H9 (cell line): ENCODE data around the gene WDR87. TPM values are rescaled to one million over a fixed set of nuclear protein-coding genes. Genes with fewer than 3 reads are reported as not detected.

ENCODE experiments used
- DNase-seq: peaks from one replicate; pipeline ENCODE4 v3.0.0-alpha.2; 2017
- H2AFZ ChIP-seq: one replicate; pipeline ENCODE4 v1.6.1; 2013; ENCODE audit warnings: mild to moderate bottlenecking, low read length, control low read depth, moderate library complexity
- H2AK5ac ChIP-seq: 2 replicates; pipeline ENCODE4 v1.6.1; 2013; ENCODE audit warnings: low read length, control low read depth, mixed read lengths; ENCODE audit not compliant: insufficient read length
- H2BK120ac ChIP-seq: one replicate; pipeline ENCODE4 v1.6.1; 2013; ENCODE audit warnings: low read depth, mild to moderate bottlenecking, low read length, control low read depth, inconsistent platforms; ENCODE audit not compliant: poor library complexity, severe bottlenecking
- H2BK12ac ChIP-seq: 2 replicates; pipeline ENCODE4 v1.6.1; 2013; ENCODE audit warnings: low read length, control low read depth, mixed read lengths, low read depth; ENCODE audit not compliant: insufficient read length
- H2BK15ac ChIP-seq: 2 replicates; pipeline ENCODE4 v1.6.1; 2013; ENCODE audit warnings: low read depth, low read length, control low read depth
- H2BK20ac ChIP-seq: one replicate; pipeline ENCODE4 v1.6.1; 2013; ENCODE audit warnings: low read depth, mild to moderate bottlenecking, low read length, control low read depth, inconsistent platforms; ENCODE audit not compliant: poor library complexity, severe bottlenecking
- H2BK5ac ChIP-seq: 2 replicates; pipeline ENCODE4 v1.6.1; 2013; ENCODE audit warnings: low read length, control low read depth, mixed read lengths; ENCODE audit not compliant: insufficient read length
- H3K14ac ChIP-seq: 2 replicates; pipeline ENCODE4 v1.6.1; 2013; ENCODE audit warnings: low read length, control low read depth; ENCODE audit not compliant: insufficient read depth
- H3K18ac ChIP-seq: 2 replicates; pipeline ENCODE4 v1.6.1; 2013; ENCODE audit warnings: low read depth, mild to moderate bottlenecking, mixed read lengths, low read length, control low read depth; ENCODE audit not compliant: insufficient read length
- H3K23ac ChIP-seq: 2 replicates; pipeline ENCODE4 v1.6.1; 2013; ENCODE audit warnings: low read length, control low read depth, mixed read lengths, low read depth; ENCODE audit not compliant: insufficient read length
- H3K23me2 ChIP-seq: 2 replicates; pipeline ENCODE4 v1.6.1; 2013; ENCODE audit warnings: low read depth, mild to moderate bottlenecking, mixed read lengths, low read length, control low read depth; ENCODE audit not compliant: insufficient read length, poor library complexity, severe bottlenecking
- H3K27ac ChIP-seq: 2 replicates; pipeline ENCODE4 v1.5.1; 2013; ENCODE audit warnings: low read length, control low read depth, mixed read lengths, low read depth; ENCODE audit not compliant: insufficient read length
- H3K27me3 ChIP-seq: 2 replicates; pipeline ENCODE4 v1.6.1; 2013; ENCODE audit warnings: low read length, control low read depth, inconsistent platforms; ENCODE audit not compliant: insufficient read depth
- H3K4ac ChIP-seq: 2 replicates; pipeline ENCODE4 v1.6.1; 2013; ENCODE audit warnings: low read depth, mild to moderate bottlenecking, control low read depth, inconsistent platforms, low read length, moderate library complexity
- H3K4me1 ChIP-seq: 2 replicates; pipeline ENCODE4 v1.6.1; 2013; ENCODE audit warnings: low read length, control low read depth, inconsistent platforms; ENCODE audit not compliant: insufficient read depth
- H3K4me2 ChIP-seq: 2 replicates; pipeline ENCODE4 v1.6.1; 2013; ENCODE audit warnings: low read length, control low read depth, mixed read lengths; ENCODE audit not compliant: insufficient read length, insufficient read depth
- H3K56ac ChIP-seq: 2 replicates; pipeline ENCODE4 v1.6.1; 2013; ENCODE audit warnings: low read depth, mild to moderate bottlenecking, mixed read lengths, low read length, control low read depth; ENCODE audit not compliant: insufficient read length
- H3K79me1 ChIP-seq: 2 replicates; pipeline ENCODE4 v1.6.1; 2013; ENCODE audit warnings: low read depth, mild to moderate bottlenecking, moderate library complexity, low read length, control low read depth, inconsistent platforms; ENCODE audit not compliant: insufficient read depth, poor library complexity, severe bottlenecking
- H3K79me2 ChIP-seq: 2 replicates; pipeline ENCODE4 v1.6.1; 2013; ENCODE audit warnings: low read length, control low read depth, inconsistent platforms; ENCODE audit not compliant: insufficient read depth
- H3K9ac ChIP-seq: 2 replicates; pipeline ENCODE4 v1.6.1; 2013; ENCODE audit warnings: low read length, control low read depth, mixed read lengths; ENCODE audit not compliant: insufficient read length; ENCODE audit errors: extremely low read depth
- H3K9me3 ChIP-seq: one replicate; pipeline ENCODE4 v1.6.1; 2013; ENCODE audit warnings: low read depth, low read length, inconsistent platforms; ENCODE audit not compliant: control insufficient read depth
- H3T11ph ChIP-seq: one replicate; pipeline ENCODE4 v1.6.1; 2013; ENCODE audit warnings: mild to moderate bottlenecking, low read length, control low read depth, inconsistent platforms
- H4K20me1 ChIP-seq: one replicate; pipeline ENCODE4 v1.6.1; 2013; ENCODE audit not compliant: control insufficient read depth, insufficient read length, insufficient read depth
- H4K5ac ChIP-seq: 2 replicates; pipeline ENCODE4 v1.6.1; 2013; ENCODE audit warnings: low read depth, mild to moderate bottlenecking, mixed read lengths, low read length, control low read depth; ENCODE audit not compliant: insufficient read length
- H4K8ac ChIP-seq: replicated peaks from 2 replicates; pipeline ENCODE4 v1.6.1; 2013; ENCODE audit warnings: low read length, control low read depth, mixed read lengths, low read depth; ENCODE audit not compliant: insufficient read length
- H4K91ac ChIP-seq: 2 replicates; pipeline ENCODE4 v1.6.1; 2013; ENCODE audit warnings: low read depth, mild to moderate bottlenecking, moderate library complexity, mixed read lengths, low read length, control low read depth; ENCODE audit not compliant: insufficient read length
- H3K27ac Mint-ChIP-seq, 3 experiments: 2 replicates in 2 of 3; 3 replicates in 1 of 3; pipeline ENCODE4 v1.8.0; 2020 to 2021; ENCODE audit warnings: mixed read lengths in 3 of 3, mild to moderate bottlenecking in 1 of 3, moderate library complexity in 1 of 3
- H3K27me3 Mint-ChIP-seq: 2 replicates; pipeline ENCODE4 v1.8.0; 2021; ENCODE audit warnings: low read depth, mild to moderate bottlenecking, moderate library complexity, mixed read lengths
- H3K36me3 Mint-ChIP-seq, 3 experiments: 2 replicates in 2 of 3; 3 replicates in 1 of 3; pipeline ENCODE4 v1.8.0; 2020 to 2021; ENCODE audit warnings: low read depth in 3 of 3, mixed read lengths in 3 of 3; ENCODE audit not compliant: insufficient read depth in 1 of 3
- H3K4me1 Mint-ChIP-seq, 2 experiments: 2 replicates each; pipeline ENCODE4 v1.8.0; 2020; ENCODE audit warnings: mixed read lengths in 2 of 2
- H3K4me3 Mint-ChIP-seq, 2 experiments: 2 replicates in 1 of 2; 3 replicates in 1 of 2; pipeline ENCODE4 v1.8.0; 2020 to 2021; ENCODE audit warnings: mild to moderate bottlenecking in 2 of 2, mixed read lengths in 2 of 2, moderate library complexity in 1 of 2
- H3K9me3 Mint-ChIP-seq, 2 experiments: 2 replicates in 1 of 2; 3 replicates in 1 of 2; pipeline ENCODE4 v1.8.0; 2020; ENCODE audit warnings: mild to moderate bottlenecking in 2 of 2, mixed read lengths in 2 of 2, moderate library complexity in 1 of 2
- CTCF ChIP-seq: fragments of 200-600 bp; sonication (generic); conservative IDR thresholded peaks from 3 replicates; pipeline ENCODE4 v1.8.0; 2021; ENCODE audit warnings: antibody characterized with exemption, mild to moderate bottlenecking
- WGBS: extraction: QIAGEN DNeasy Blood & Tissue Kit; methylation state at CpG from one replicate; pipeline ENCODE4 v1.1.7; 2013; ENCODE audit warnings: missing lambda C conversion rate, low lambda C conversion rate, mixed read lengths; ENCODE audit not compliant: insufficient read length; ENCODE audit errors: extremely low coverage; 5-methylcytosine and 5-hydroxymethylcytosine counted together
- total RNA-seq: library from RNA; stranded (reverse); gene quantifications from 2 replicates; pipeline ENCODE4 v1.2.1, GENCODE V29; 2021

Gene WDR87
- total RNA-seq, 1 experiment from 2014 or later, result not detected

GRCh38 chr19:37896180-37896579 lies 10.2 kb downstream of the WDR87 start:
- H3K4me3 Mint-ChIP-seq, result no peak overlapping the region
- no CpG with 5 or more reads among the region's 8 CpGs for WGBS

More at GRCh38 chr19:37896180-37896579, 10.2 kb downstream of the WDR87 start:
- peaks cover 0 to 4% of the 10 kb centered on the region in 2 experiments; a peak in 1 of 5 replicates for H3K9me3 Mint-ChIP-seq
- no peak overlapping the region for H3K4ac ChIP-seq
- no peak overlapping the region for H3K56ac ChIP-seq
- no peak overlapping the region for H3K27ac Mint-ChIP-seq
- H3K79me2 ChIP-seq, result no peaks in the 10 kb centered on the region
- H2BK5ac ChIP-seq, result no peak overlapping the region
- no peak overlapping the region for H2AFZ ChIP-seq
- H3K18ac ChIP-seq, result no peak overlapping the region
- H2BK20ac ChIP-seq, result no peak overlapping the region
- H3K4me1 ChIP-seq, result no peaks in the 10 kb centered on the region
- no peak overlapping the region for H2AK5ac ChIP-seq
- peaks cover 13% of the 10 kb centered on the region for H3K27me3 Mint-ChIP-seq
- H3T11ph ChIP-seq, result no peak overlapping the region
- DNase-seq, result no peak
- H3K79me1 ChIP-seq, result no peaks in the 10 kb centered on the region
- H3K23me2 ChIP-seq, result no peaks in the 10 kb centered on the region
- H2BK12ac ChIP-seq, result no peak overlapping the region
- no peak overlapping the region for H4K5ac ChIP-seq
- no peak overlapping the region for H3K9ac ChIP-seq
- H3K9me3 ChIP-seq, result no peaks in the 10 kb centered on the region
- no peaks in the 10 kb centered on the region for H3K27me3 ChIP-seq
- no peaks in the 10 kb centered on the region; a peak in 1 of 7 replicates for H3K36me3 Mint-ChIP-seq
- no peak overlapping the region for H3K23ac ChIP-seq
- TF ChIP-seq CTCF, result no peak
- no peak overlapping the region for H3K14ac ChIP-seq
- H4K20me1 ChIP-seq, result no peaks in the 10 kb centered on the region
- H2BK15ac ChIP-seq, result no peak overlapping the region
- no peak overlapping the region for H4K8ac ChIP-seq
- no peak overlapping the region for H3K4me2 ChIP-seq
- H3K4me1 Mint-ChIP-seq, result peaks cover 0 to 3% of the 10 kb centered on the region in 2 experiments; a peak in 2 of 4 replicates
- no peak overlapping the region for H4K91ac ChIP-seq
- H3K27ac ChIP-seq, result no peak overlapping the region
- no peak overlapping the region for H2BK120ac ChIP-seq
